C4-2B (cell line): ENCODE results near the gene PSMG4.

Experiments used
- H3K27ac ChIP-seq: fragments of 450-650 bp; 2 replicates; pipeline ENCODE4 v1.5.1; 2017
- CTCF ChIP-seq: fragments of 450-650 bp; conservative IDR thresholded peaks from 2 replicates; pipeline ENCODE4 v1.5.1; 2017; ENCODE audit warnings: mild to moderate bottlenecking
- ZFX ChIP-seq: fragments of 450-650 bp; IDR thresholded peaks from 2 replicates; pipeline ENCODE4 v1.6.1; 2017

Gene PSMG4

GRCh38 chr6:3247255-3248146 lies 11.2 kb upstream of the PSMG4 start:
- no peak for TF ChIP-seq CTCF
- no peak for TF ChIP-seq ZFX
- no peak overlapping the region for H3K27ac ChIP-seq

GRCh38 chr6:3249821-3250220 lies 8.9 kb upstream of the PSMG4 start:
- TF ChIP-seq CTCF, result no peak
- no peak for TF ChIP-seq ZFX
- H3K27ac ChIP-seq, result no peak overlapping the region

GRCh38 chr6:3250231-3250675 lies 8.5 kb upstream of the PSMG4 start:
- TF ChIP-seq CTCF, result no peak
- TF ChIP-seq ZFX, result no peak
- H3K27ac ChIP-seq, result no peak overlapping the region

GRCh38 chr6:3251462-3252314 lies 7.1 kb upstream of the PSMG4 start:
- no peak overlapping the region for H3K27ac ChIP-seq
- no peak for TF ChIP-seq ZFX
- peak; percentile 97 for TF ChIP-seq CTCF

- H3K27ac ChIP-seq, result no peak overlapping the region
- TF ChIP-seq ZFX, result no peak
These were observed 6.4 kb upstream of the PSMG4 start for GRCh38 chr6:3252369-3252768.

GRCh38 chr6:3252861-3253596 lies 5.7 kb upstream of the PSMG4 start:
- TF ChIP-seq ZFX, result no peak
- no peak for TF ChIP-seq CTCF
- no peak overlapping the region for H3K27ac ChIP-seq

- TF ChIP-seq ZFX, result no peak
- no peak for TF ChIP-seq CTCF
- no peak overlapping the region for H3K27ac ChIP-seq
These were observed 5.2 kb upstream of the PSMG4 start for GRCh38 chr6:3253597-3253961.
